ENCODE results near the gene MADCAM1. TPM values are rescaled to one million over a fixed set of nuclear protein-coding genes. Genes with fewer than 3 reads are reported as not detected.

MADCAM1 gene
- total and polyA plus RNA-seq, 10 donors: 3.0 to 33.6 (median 5.6) TPM

DNA sequence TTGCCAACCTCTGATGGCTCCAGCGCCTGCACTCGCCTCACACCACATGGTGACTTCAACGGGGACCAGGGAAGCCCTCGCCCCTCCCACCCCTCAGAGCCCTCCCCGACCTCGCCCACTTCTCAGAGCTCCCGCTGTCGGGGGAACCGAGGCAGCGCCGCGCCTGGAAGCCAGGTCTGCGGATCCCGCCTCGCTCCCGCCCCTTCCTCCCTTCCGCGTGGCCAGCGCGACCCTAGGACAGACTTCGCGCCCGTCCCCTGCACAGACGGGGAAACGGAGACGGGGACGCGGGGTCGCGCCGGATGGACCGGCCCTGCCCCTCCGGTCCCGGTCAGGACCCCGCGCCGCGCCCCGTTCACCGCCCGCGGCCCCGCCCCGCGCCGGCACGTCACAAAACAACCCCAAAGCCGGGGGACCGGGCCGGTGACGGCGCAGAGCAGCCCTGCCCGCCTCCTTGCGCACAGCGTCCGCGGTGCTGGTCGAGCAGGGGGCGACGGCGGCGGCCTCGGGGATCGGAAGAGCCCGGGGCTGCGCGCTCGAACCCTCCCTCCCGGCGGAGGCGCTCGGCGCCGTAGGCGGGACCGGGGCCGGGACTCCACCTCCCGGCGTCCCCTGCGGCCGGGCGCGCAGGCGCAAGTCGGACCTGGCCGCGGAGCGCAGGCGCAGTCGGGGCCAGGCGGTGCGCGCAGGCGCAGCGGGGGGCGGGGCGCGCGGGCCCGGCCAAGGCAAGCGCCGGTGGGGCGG, 34.9 kb downstream of the MADCAM1 start:
- peak; percentile 93 for DNase-seq
- H3K4me1 ChIP-seq: peaks cover 17 to 46% (median 38%) of the 10 kb centered on the region in 6 donors

DNA sequence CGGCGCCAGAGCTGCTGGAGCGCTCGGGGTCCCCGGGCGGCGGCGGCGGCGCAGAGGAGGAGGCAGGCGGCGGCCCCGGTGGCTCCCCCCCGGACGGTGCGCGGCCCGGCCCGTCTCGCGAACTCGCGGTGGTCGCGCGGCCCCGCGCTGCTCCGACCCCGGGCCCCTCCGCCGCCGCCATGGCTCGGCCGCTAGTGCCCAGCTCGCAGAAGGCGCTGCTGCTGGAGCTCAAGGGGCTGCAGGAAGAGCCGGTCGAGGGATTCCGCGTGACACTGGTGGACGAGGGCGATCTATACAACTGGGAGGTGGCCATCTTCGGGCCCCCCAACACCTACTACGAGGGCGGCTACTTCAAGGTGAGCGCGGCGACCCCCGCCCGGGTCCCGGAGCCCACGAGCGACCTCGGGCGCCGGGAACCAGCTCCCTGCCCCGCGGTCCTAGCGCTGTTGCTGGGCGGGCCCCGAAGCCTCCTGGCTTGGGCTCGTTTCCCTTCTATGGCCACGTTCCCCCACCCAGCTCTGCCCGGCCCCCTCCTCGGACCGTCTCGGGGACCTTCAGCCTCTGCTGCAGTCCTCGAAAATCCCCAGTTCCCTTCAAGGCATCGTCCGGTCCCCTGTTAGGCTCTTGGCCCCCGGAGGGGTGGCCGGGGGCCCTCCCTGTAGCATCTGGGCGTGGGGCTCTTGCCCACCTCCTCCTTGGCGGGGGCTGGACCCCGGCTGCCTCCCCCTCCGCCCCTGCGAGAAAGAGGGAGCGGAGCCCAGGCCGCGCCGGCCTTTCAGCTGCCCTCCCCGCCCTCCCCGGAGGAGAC, 35.7 kb downstream of the MADCAM1 start, which contains the start of gene CDC34:
CDC34 (plus strand) TSS at position 8 of the 808 bp plus-strand sequence; CDS start at position 180, 172 bp downstream.
- Histone ChIP-seq H3K36me3 (peaks cover 0 to 27% (median 18%) of the 10 kb centered on the region in 6 donors), H3K27ac (peak within 1 kb of the TSS; percentile 92 to 99 (median 96)), H3K4me3 (peak within 1 kb of the TSS; percentile 85 to 99 (median 96)), H3K4me1 (peaks cover 17 to 54% (median 42%) of the 10 kb centered on the region in 6 donors), H3K9me3 (no peaks in the 10 kb centered on the region), H3K27me3 (replicated peaks in 1 of 7) (peaks cover 0 to 8% (median 0%) of the 10 kb centered on the region in 7 donors)
- DNase-seq: no peak
- 0 to 2% (median 1%) methylated on average over 32 to 84 of the region's 84 CpGs for WGBS, 5 donors
- TF ChIP-seq POLR2AphosphoS5 (IDR thresholded peaks at IDR 0.05) (peak; percentile 41 to 48 (median 47)), POLR2A (IDR thresholded peaks at IDR 0.05) (no peak)
- TF ChIP-seq, protein P1, sequence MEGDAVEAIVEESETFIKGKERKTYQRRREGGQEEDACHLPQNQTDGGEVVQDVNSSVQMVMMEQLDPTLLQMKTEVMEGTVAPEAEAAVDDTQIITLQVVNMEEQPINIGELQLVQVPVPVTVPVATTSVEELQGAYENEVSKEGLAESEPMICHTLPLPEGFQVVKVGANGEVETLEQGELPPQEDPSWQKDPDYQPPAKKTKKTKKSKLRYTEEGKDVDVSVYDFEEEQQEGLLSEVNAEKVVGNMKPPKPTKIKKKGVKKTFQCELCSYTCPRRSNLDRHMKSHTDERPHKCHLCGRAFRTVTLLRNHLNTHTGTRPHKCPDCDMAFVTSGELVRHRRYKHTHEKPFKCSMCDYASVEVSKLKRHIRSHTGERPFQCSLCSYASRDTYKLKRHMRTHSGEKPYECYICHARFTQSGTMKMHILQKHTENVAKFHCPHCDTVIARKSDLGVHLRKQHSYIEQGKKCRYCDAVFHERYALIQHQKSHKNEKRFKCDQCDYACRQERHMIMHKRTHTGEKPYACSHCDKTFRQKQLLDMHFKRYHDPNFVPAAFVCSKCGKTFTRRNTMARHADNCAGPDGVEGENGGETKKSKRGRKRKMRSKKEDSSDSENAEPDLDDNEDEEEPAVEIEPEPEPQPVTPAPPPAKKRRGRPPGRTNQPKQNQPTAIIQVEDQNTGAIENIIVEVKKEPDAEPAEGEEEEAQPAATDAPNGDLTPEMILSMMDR (IDR thresholded peaks at IDR 0.05 in 8 of 11, conservative IDR thresholded peaks at IDR 0.05 in 3 of 11): no peak
- intact Hi-C loops (cut with DNase I; ENCODE audit: low total_unique reads): loop anchor here (5.0 kb wide), 1 partner anchor 40 kb away; the partner anchor contains the start of gene BSG

More for the DNA sequence above, 34.9 kb downstream of the MADCAM1 start:
- H3K4me3 ChIP-seq: peak overlapping the region; percentile 78 to 99 (median 96)
- peak overlapping the region; percentile 92 to 99 (median 96) for H3K27ac ChIP-seq
- TF ChIP-seq POLR2A (IDR thresholded peaks at IDR 0.05): peak in 1 of 3 donors; percentile 39
- TF ChIP-seq, protein P1 (IDR thresholded peaks at IDR 0.05 in 8 of 11, conservative IDR thresholded peaks at IDR 0.05 in 3 of 11): peak in 2 of 11 experiments; percentile 8 to 11
- peak; percentile 74 to 81 (median 79) for TF ChIP-seq POLR2AphosphoS5 (IDR thresholded peaks at IDR 0.05)
- no peaks in the 10 kb centered on the region for H3K9me3 ChIP-seq
- 0 to 1% (median 1%) methylated on average over 20 to 103 of the region's 103 CpGs for WGBS, 5 donors
- intact Hi-C loops (cut with DNase I; ENCODE audit: low total_unique reads): loop anchor here (5.0 kb wide), 1 partner anchor 41 kb away; the partner anchor contains the start of gene BSG
- peaks cover 0 to 16% (median 0%) of the 10 kb centered on the region in 7 donors for H3K27me3 ChIP-seq (replicated peaks in 1 of 7)
- H3K36me3 ChIP-seq: peaks cover 0 to 19% (median 10%) of the 10 kb centered on the region in 6 donors

GRCh38 chr19:532561-533363, 36.5 kb downstream of the MADCAM1 start:
- DNase-seq: peak; percentile 87
- Histone ChIP-seq H3K4me3 (peak overlapping the region; percentile 66 to 99 (median 96)), H3K36me3 (peaks cover 0 to 35% (median 22%) of the 10 kb centered on the region in 6 donors), H3K27ac (peak overlapping the region; percentile 69 to 99 (median 96)), H3K4me1 (peaks cover 17 to 57% (median 44%) of the 10 kb centered on the region in 6 donors), H3K27me3 (replicated peaks in 1 of 7) (no peaks in the 10 kb centered on the region), H3K9me3 (no peaks in the 10 kb centered on the region)
- WGBS, 5 donors: 0 to 5% (median 2%) methylated on average over 28 to 47 of the region's 47 CpGs
- TF ChIP-seq, protein P1 (IDR thresholded peaks at IDR 0.05 in 8 of 11, conservative IDR thresholded peaks at IDR 0.05 in 3 of 11): peak in 8 of 11 experiments; percentile 25 to 56 (median 48)
- TF ChIP-seq POLR2A (IDR thresholded peaks at IDR 0.05) (no peak), POLR2AphosphoS5 (IDR thresholded peaks at IDR 0.05) (peak in 2 of 3 donors; percentile 50 to 76)
- intact Hi-C loops (cut with DNase I; ENCODE audit: low total_unique reads): loop anchor here (5.0 kb wide), 1 partner anchor 40 kb away; the partner anchor contains the start of gene BSG

Data from spleen (tissue), 11 donors.